HG02571 (cell line): Measurements from ENCODE around the gene BNIP1.

Experiments
- ATAC-seq: cut with Tn5 transposase; IDR thresholded peaks from one replicate; pipeline ENCODE4 v1.9.1; 2021; ENCODE audit warnings: mild to moderate bottlenecking, moderate library complexity; ENCODE audit not compliant: unreplicated experiment

The BNIP1 gene

GRCh38 chr5:173208296-173208695, 64.0 kb downstream of the BNIP1 start:
- ATAC-seq: no peak

DNA sequence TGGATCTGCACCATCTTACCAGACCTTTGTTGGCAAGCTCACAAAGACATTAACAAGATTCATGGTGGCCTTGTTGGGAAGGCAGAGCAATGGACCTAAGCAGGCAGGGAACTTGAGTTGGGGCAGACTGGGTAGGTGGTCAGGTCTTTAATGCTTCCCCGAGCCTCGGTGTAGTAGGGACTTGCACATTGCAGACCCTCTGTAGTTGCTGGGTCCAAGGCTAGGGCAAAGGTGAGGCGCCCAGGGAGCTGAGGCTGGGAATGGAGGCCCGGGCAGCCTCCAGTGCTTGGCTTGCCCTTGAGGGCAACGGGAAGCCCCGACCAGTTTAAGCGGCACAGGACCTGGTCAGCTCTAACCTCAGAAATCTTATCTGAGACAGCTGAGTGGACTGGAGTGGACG, 66.5 kb downstream of the BNIP1 start:
- ATAC-seq: no peak

DNA sequence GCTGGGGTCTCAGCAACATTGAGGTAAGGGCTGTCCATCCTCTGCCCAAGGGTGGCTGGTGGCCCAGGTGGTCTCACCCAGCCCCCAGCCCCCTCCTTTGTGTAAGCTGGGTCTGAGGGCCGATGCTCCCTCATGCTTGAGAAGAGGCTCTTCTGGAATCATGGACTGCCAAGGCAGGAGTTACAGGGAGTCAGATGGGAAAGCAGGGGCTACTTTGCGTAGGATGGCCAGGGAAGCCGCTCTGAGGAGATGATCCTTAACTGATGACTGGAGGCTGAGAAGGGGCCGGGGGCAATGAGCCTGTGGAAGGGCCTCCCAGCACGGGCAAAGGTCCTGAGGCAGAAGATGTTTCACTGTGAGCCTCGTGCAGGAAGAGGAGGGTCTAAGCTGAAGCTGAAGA, 67.0 kb downstream of the BNIP1 start:
- no peak for ATAC-seq

- ATAC-seq: no peak
Observed at GRCh38 chr5:173213236-173213933, 69.1 kb downstream of the BNIP1 start.
